GM12878 (cell line): ENCODE results near the gene CACNG5. TPM values are rescaled to one million over a fixed set of nuclear protein-coding genes. Genes with fewer than 3 reads are reported as not detected.

ENCODE experiments used
- ATAC-seq: fragments of 200-7000 bp; cut with Tn5 transposase; 3 replicates; pipeline ENCODE4 v1.9.1; 2020; ENCODE audit warnings: mild to moderate bottlenecking, moderate library complexity
- BruUV-seq: library from RNA; stranded (reverse); fragments of 400-500 nt; replicated peaks from 2 replicates; lab custom pipeline; 2021; lab: Mats Ljungman, UMichigan
- CTCF ChIA-PET: fragments of 300-600 bp; sonication (Branson Sonifier 250); formaldehyde crosslinking; extraction: SDS; loops from one replicate; lab custom pipeline; 2021; ENCODE audit warnings: inconsistent platforms; lab: Yijun Ruan, JAX
- POLR2A ChIA-PET: fragments of 350-600 bp; formaldehyde crosslinking; extraction: SDS; loops from one replicate; lab custom pipeline; 2021; ENCODE audit warnings: inconsistent platforms; lab: Charles Lee
- RAD21 ChIA-PET: fragments of 300-600 bp; sonication (Branson Sonifier 250); formaldehyde crosslinking; loops from one replicate; lab custom pipeline; 2023; ENCODE audit warnings: antibody characterized with exemption; ENCODE audit not compliant: unreplicated experiment; lab: Charles Lee
- SMC1A ChIA-PET: fragments of 300-600 bp; sonication (Branson Sonifier 250); formaldehyde crosslinking; loops from one replicate; lab custom pipeline; 2023; ENCODE audit not compliant: unreplicated experiment, uncharacterized antibody; lab: Charles Lee
- DNase-seq: peaks from one replicate; pipeline ENCODE4 v3.0.0-alpha.2; 2011; ENCODE audit warnings: low read depth, low spot score
- FAIRE-seq: peaks from 3 replicates; lab custom pipeline; 2011; peaks lifted over from hg19 to GRCh38; lab: Jason Lieb, UNC
- H2AFZ ChIP-seq: 2 replicates; pipeline ENCODE4 v1.6.0; 2011; ENCODE audit warnings: low read depth, low read length, control low read depth; ENCODE audit not compliant: control insufficient read depth
- H3K27ac ChIP-seq: 2 replicates; pipeline ENCODE4 v1.5.1; 2011; ENCODE audit warnings: control low read depth; ENCODE audit not compliant: control insufficient read depth, insufficient read depth
- H3K27me3 ChIP-seq, 2 experiments: replicated peaks in 1 of 2; 2 replicates each; pipeline versions ENCODE4 v1.6.0 to v1.6.1; 2011; ENCODE audit warnings: low read length in 1 of 2; ENCODE audit not compliant: control insufficient read depth in 2 of 2, insufficient read depth in 2 of 2
- H3K36me3 ChIP-seq, 2 experiments: 2 replicates each; pipeline ENCODE4 v1.5.1; 2011; ENCODE audit warnings: low read length in 1 of 2; ENCODE audit not compliant: control insufficient read depth in 2 of 2, insufficient read depth in 2 of 2
- H3K4me1 ChIP-seq: 2 replicates; pipeline ENCODE4 v1.6.1; 2011; ENCODE audit warnings: mild to moderate bottlenecking, low read length, moderate library complexity, mixed read lengths; ENCODE audit not compliant: control insufficient read depth, insufficient read depth
- H3K4me2 ChIP-seq: 2 replicates; pipeline ENCODE4 v1.6.0; 2011; ENCODE audit warnings: control low read depth; ENCODE audit not compliant: control insufficient read depth, insufficient read depth
- H3K4me3 ChIP-seq: fragments of 200-600 bp; sonication (generic); 2 replicates; pipeline ENCODE4 v1.5.1; 2016
- H3K79me2 ChIP-seq: 2 replicates; pipeline ENCODE4 v1.6.0; 2011; ENCODE audit warnings: low read length; ENCODE audit not compliant: control insufficient read depth, insufficient read depth
- H3K9ac ChIP-seq: 2 replicates; pipeline ENCODE4 v1.8.0; 2011; ENCODE audit warnings: low read length, control low read depth, mixed read lengths; ENCODE audit not compliant: control insufficient read depth, insufficient read depth
- H3K9me3 ChIP-seq: replicated peaks from 3 replicates; pipeline ENCODE4 v1.5.1; 2011; ENCODE audit warnings: mild to moderate bottlenecking, low read length; ENCODE audit not compliant: control insufficient read depth, insufficient read depth
- H4K20me1 ChIP-seq: 2 replicates; pipeline ENCODE4 v1.6.0; 2011; ENCODE audit not compliant: control insufficient read depth, insufficient read depth
- CEBPB ChIP-seq, 2 experiments: fragments of 150-350 bp in 1 of 2; IDR thresholded peaks; 2 replicates each; pipeline ENCODE4 v1.6.1; 2012 to 2014; ENCODE audit warnings: low read depth in 2 of 2, low read length in 2 of 2, borderline replicate concordance in 1 of 2, inconsistent platforms in 1 of 2
- CTCF ChIP-seq, 3 experiments: IDR thresholded peaks in 2 of 3; conservative IDR thresholded peaks in 1 of 3; 2 replicates each; pipeline ENCODE4 v1.5.1; 2011; ENCODE audit warnings: low read depth in 3 of 3, low read length in 3 of 3, mild to moderate bottlenecking in 3 of 3, control low read depth in 2 of 3, moderate library complexity in 2 of 3, inconsistent platforms in 1 of 3, mixed read lengths in 1 of 3; ENCODE audit not compliant: control insufficient read depth in 2 of 3, insufficient read depth in 1 of 3; ENCODE audit errors: extremely low read depth in 1 of 3
- EED ChIP-seq: sonication (generic); IDR thresholded peaks from 2 replicates; pipeline ENCODE4 v1.6.1; 2016; ENCODE audit warnings: antibody characterized with exemption, low read depth
- IRF5 ChIP-seq: fragments of 450-650 bp; IDR thresholded peaks from 2 replicates; pipeline ENCODE4 v1.6.1; 2017; ENCODE audit warnings: borderline replicate concordance
- NBN ChIP-seq: fragments of 450-650 bp; IDR thresholded peaks from 2 replicates; pipeline ENCODE4 v1.6.1; 2016
- RAD21 ChIP-seq: IDR thresholded peaks from 2 replicates; pipeline ENCODE4 v1.6.1; 2011; ENCODE audit warnings: mild to moderate bottlenecking, low read depth, low read length, moderate library complexity; ENCODE audit not compliant: insufficient read depth
- SMC3 ChIP-seq: IDR thresholded peaks from 2 replicates; pipeline ENCODE4 v1.6.1; 2011; ENCODE audit warnings: low read length, improper control_type of control experiment, borderline replicate concordance
- SUPT20H ChIP-seq: IDR thresholded peaks from 2 replicates; pipeline ENCODE4 v1.6.1; 2011; ENCODE audit warnings: low read depth, mild to moderate bottlenecking, low read length, moderate library complexity, borderline replicate concordance; ENCODE audit not compliant: control insufficient read depth
- USF1 ChIP-seq: IDR thresholded peaks from 2 replicates; pipeline ENCODE4 v1.6.1; 2011; ENCODE audit warnings: borderline replicate concordance, low read depth, mild to moderate bottlenecking, moderate library complexity, mixed read lengths, low read length; ENCODE audit not compliant: insufficient read depth; ENCODE audit errors: extremely low read length
- ZNF217 ChIP-seq: fragments of 450-650 bp; IDR thresholded peaks from 2 replicates; pipeline ENCODE4 v1.6.1; 2017; ENCODE audit warnings: antibody characterized with exemption, mild to moderate bottlenecking
- WGBS: methylation state at CpG from one replicate; pipeline ENCODE4 v1.1.6; 2016; ENCODE audit warnings: low lambda C conversion rate; ENCODE audit not compliant: insufficient replicate concordance, insufficient coverage; ENCODE audit errors: missing lambda C conversion rate; 5-methylcytosine and 5-hydroxymethylcytosine counted together
- in situ Hi-C: fragments of 300-500 bp; cut with MboI; formaldehyde crosslinking; loops from 9 replicates; pipeline ENCODE4 v1.14.3; 2018; ENCODE audit warnings: mixed read lengths
- intact Hi-C: fragments of 100-400 bp; cut with micrococcal nuclease; formaldehyde crosslinking; loops from one replicate; pipeline ENCODE4 v1.14.2; 2022; ENCODE audit not compliant: unreplicated experiment
- polyA plus RNA-seq, 11 experiments: library from polyadenylated mRNA; depleted of rRNA in 4 of 11; unstranded in 6 of 11; stranded (reverse) in 5 of 11; fragments of >200 nt; fragmentation: Nextera tagmentation in 4 of 11; fragmentation: Illumina TruSeq in 1 of 11; extraction: Ambion mirVana in 4 of 11; extraction: Trizol in 1 of 11; gene quantifications; 1 replicate in 1 of 11; 2 replicates in 10 of 11; pipeline versions ENCODE4 v1.2.1 to v1.2.3, GENCODE V29; 2011 to 2016; ENCODE audit warnings: inconsistent platforms in 2 of 11, missing spikeins in 2 of 11, low read depth in 1 of 11
- total RNA-seq, 4 experiments: library from RNA; depleted of rRNA in 3 of 4; stranded (reverse); fragments of >200 nt in 3 of 4; fragmentation: Illumina TruSeq in 1 of 4; extraction: Trizol in 1 of 4; gene quantifications; 2 replicates each; pipeline versions ENCODE4 v1.2.1 to v1.2.3, GENCODE V29; 2013 to 2021

The CACNG5 gene
- total and polyA plus RNA-seq, 10 of the 15 experiments (the other 5 are each of a cell fraction or from before 2014, with no cell fraction given), result not detected

- in situ Hi-C loops, result loop anchor here (10.0 kb wide), 1 partner anchor 646 kb away; no protein-coding TSS in a partner anchor
Measured at GRCh38 chr17:66900126-66901010, 65.5 kb downstream of the CACNG5 start.

More at GRCh38 chr17:66900126-66901010, 65.5 kb downstream of the CACNG5 start:
- no TSS peak for BruUV-seq
- TF ChIP-seq CTCF (IDR thresholded peaks at IDR 0.05 in 2 of 3, conservative IDR thresholded peaks at IDR 0.05 in 1 of 3; ENCODE audit: control insufficient read depth in 2 of 3, extremely low read depth in 1 of 3, insufficient read depth in 1 of 3, low read depth in 3 of 3, low read length in 3 of 3), result peak in 2 of 3 experiments; percentile 20 to 37; a peak in 2 of 6 replicates
- no peak for TF ChIP-seq IRF5
- TF ChIP-seq NBN, result no peak
- no peak for TF ChIP-seq EED
- TF ChIP-seq CEBPB (IDR thresholded peaks at IDR 0.05; ENCODE audit: borderline replicate concordance in 1 of 2, low read depth in 2 of 2, low read length in 2 of 2), result no peak
- TF ChIP-seq RAD21, result 0 out of 2 replicates have a peak, but pooled peaks have one; percentile 12
- no peak for TF ChIP-seq ZNF217
- peak; percentile 20; the same call in 1 of the 2 replicates for TF ChIP-seq SMC3
- TF ChIP-seq USF1, result no peak
- TF ChIP-seq SUPT20H, result no peak
- Histone ChIP-seq H3K9me3 (no peaks in the 10 kb centered on the region), H3K4me2 (no peak overlapping the region), H3K4me3 (no peak overlapping the region), H3K4me1 (no peaks in the 10 kb centered on the region), H3K9ac (no peak overlapping the region), H3K27me3 (no peaks in the 10 kb centered on the region; a peak in 1 of 4 replicates), H3K27ac (no peak overlapping the region), H4K20me1 (no peaks in the 10 kb centered on the region), H2AFZ (no peak overlapping the region), H3K36me3 (no peaks in the 10 kb centered on the region), H3K79me2 (no peaks in the 10 kb centered on the region)
- ChIA-PET SMC1A (interaction anchor here (0.6 to 2.6 kb wide), 9 partner anchors 9 to 645 kb away, joined by 3 to 10 read pairs (median 5); no protein-coding TSS in a partner anchor), CTCF (interaction anchor here (0.7 to 3.1 kb wide), 12 partner anchors 9 to 645 kb away, joined by 3 to 25 read pairs (median 4); no protein-coding TSS in a partner anchor), POLR2A (interaction anchor here (0.6 kb wide), 1 partner anchor 1290 kb away, joined by 6 read pairs; no protein-coding TSS in a partner anchor), RAD21 (interaction anchor here (0.5 to 2.3 kb wide), 8 partner anchors 12 to 645 kb away, joined by 3 to 8 read pairs (median 4); no protein-coding TSS in a partner anchor)
- intact Hi-C loops, result no loop called here
- FAIRE-seq, result no peak
- no peak for DNase-seq
- WGBS, result 29% methylated on average over 9 of the region's 9 CpGs
- no peak for ATAC-seq
